HG03135 (cell line): ENCODE measurements around the gene SMIM13.

Source experiments
- ATAC-seq: cut with Tn5 transposase; IDR thresholded peaks from one replicate; pipeline ENCODE4 v1.9.1; 2021; ENCODE audit warnings: mild to moderate bottlenecking, moderate library complexity; ENCODE audit not compliant: unreplicated experiment

Gene SMIM13

DNA sequence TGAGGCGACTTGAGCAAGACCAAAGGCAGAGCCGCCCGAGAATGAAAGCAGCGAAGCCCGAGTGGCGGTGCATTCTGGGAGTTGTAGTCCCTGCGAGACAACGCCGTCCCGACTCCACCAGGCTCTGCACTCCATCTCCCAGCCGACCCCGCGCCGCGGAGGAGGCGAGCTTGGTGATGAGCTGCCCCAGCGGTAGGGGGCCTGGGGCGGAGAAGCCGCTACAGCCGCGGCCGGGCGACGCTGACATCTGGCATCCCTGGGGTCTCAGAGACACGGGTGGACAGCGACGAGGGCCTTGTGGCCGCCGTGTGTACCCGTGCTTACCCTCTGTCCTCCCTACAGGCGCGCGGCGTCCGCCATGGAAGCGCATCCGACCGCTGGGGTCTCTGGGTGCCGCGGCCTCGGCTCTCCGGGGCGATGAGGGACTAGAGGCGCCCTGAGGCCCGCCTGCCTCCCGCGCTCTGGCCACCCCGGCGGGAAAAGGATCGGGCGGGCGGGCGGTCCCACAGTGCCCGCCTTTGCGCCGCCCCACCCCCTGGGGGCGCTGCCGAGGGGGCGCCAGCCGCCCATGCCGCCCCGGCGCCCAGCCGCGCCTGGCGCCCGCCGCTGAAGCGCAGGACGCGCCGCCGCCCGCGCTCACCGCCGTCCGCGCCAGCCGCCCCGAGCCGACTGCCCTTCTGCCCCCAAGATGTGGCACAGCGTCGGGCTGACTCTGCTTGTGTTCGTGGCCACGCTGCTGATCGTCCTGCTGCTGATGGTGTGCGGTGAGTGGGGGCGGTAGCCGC is at the start of gene SMIM13:
Gene SMIM13, plus strand, starts transcription at position 209 of the 785 bp plus-strand sequence. Its CDS starts 480 bp downstream, at position 689.
- peak; percentile 90 for ATAC-seq

DNA sequence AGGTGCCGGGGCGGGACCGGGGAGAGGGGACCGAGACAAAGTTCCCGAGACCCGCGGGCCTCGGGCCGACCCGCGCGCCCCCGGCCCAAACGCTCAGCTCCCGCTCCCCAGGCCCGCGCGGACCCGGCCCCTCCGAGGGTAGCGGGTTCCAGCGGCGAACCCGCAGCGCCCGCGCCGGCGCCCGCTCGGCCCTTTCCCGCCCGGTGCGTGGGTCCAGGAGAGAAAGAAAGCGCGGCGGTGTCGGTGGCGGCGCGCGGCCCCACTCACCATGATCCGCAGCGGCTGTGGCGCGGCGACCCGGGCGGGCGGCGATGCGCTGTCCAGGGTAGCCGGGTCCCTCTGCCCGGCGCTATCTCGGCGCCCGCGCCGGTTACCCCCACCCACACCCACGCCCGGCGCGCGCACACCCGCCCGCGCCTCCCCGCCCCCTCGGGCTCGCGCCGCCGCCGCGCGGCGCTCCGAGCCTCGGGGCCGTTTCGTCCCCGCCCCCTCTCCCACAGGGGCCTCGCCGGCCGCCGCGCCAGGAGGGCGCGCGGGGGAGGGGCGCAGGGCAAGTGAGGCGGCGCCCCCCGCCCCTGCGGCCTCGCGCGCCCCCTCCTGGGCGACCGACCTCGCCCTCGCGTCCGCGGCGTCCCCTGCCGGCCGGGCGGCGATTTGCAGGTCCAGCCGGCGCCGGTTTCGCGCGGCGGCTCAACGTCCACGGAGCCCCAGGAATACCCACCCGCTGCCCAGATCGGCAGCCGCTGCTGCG is 49.5 kb upstream of the SMIM13 start, which contains the start of gene ELOVL2:
Gene ELOVL2, minus strand, starts transcription at position 345 of the 751 bp plus-strand sequence. Its CDS starts 75 bp downstream, at position 270.
- ATAC-seq: no peak

DNA sequence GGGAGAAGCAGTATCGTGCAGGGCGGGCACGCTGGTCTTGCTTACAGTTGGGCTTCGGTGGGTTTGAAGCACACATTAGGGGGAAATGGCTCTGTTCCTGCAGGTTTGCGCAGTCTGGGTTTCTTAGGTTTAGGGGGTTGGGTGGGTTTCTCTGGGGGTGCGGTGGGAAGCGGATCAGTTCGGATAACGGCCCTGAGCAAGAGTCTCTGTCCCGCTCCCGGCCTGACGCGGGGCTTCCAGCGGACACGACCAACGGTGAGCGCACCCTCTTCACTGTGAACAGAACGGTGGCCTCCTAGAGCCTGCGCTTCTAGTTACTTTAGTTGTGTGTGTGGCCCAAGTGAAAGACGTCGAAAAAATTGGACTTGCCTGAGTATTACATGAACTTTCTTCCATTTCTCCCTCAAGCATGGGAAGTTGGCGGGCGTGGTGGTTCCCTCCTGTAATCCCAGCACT is 48.9 kb upstream of the SMIM13 start:
- ATAC-seq: no peak

DNA sequence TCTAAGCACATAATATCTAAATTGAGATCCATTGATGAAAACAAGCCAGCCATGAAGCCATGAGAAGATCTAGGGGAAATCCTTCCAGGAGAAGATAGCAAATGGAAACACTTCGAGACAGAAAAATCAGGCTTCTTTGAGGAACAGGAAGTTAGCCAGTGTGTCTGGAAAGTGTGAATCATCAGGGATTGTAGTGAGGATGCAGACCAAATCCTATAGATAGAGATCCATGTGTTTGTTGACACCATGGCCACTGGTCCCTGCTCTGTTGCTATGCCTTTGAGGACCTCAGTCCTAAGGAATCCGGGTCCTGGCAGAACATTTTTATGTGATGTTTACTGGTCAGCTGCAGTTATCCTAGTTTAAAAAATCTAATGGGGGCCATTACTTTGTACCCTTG is 42.9 kb upstream of the SMIM13 start:
- no peak for ATAC-seq

DNA sequence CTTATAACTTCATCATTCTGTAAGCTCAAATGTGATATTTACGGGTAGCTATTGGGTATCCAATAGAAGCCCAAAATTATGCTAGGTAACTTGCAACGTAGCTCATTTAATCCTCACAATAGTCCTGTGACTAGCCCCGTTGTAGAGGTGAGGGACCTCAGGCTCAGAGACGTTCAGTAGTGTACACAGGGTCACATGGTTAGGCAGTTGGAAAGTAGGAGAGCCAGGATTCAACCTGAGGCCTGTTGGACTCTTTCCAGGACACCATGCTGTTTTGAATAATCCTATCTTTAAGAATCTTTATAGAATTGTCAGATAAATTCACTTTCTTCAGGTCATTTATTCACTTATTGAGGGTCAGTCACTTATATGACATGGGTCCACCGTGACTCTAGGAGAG is 40.3 kb upstream of the SMIM13 start:
- ATAC-seq: no peak

DNA sequence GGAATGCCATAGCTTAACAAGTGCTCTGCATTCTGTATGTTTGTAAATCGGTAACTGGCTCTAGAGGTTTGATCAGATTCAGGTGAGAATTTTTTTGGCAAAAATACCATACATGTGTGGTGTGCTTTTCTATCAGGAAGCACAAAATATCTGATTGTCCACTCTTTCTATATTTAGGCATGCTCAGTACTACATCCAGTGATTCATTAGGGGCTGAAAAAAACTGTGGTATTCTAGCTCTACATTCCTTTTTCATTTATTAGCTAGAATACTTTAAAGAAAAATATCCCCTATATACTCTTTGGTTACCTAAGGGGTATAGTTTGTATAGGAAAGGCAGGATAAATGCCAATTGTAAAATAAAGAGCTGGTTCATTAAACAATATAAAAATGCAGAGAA is 38.9 kb upstream of the SMIM13 start:
- no peak for ATAC-seq

DNA sequence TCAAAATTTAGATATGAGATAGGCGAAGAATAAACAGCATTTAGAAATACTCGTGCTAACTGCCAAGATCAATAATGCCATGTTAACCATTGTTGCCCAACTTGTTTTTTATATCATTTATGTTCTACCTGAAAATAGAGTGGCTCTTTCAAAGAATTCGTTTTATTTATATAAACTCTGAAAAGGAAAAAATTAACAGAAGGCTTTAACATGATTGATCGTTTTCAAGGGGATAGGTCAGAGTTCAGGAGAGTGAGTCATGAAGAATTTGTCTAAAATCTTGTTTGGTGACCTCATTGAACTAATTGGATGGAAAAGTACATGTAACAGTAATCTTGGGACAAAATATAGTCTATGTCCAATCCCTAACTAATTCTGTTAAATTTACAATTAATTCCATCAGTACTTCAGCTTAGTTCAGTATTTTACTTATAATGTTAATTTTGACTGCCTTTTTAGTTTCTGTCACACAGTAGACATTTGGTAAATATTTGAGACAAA is 38.5 kb upstream of the SMIM13 start:
- no peak for ATAC-seq

DNA sequence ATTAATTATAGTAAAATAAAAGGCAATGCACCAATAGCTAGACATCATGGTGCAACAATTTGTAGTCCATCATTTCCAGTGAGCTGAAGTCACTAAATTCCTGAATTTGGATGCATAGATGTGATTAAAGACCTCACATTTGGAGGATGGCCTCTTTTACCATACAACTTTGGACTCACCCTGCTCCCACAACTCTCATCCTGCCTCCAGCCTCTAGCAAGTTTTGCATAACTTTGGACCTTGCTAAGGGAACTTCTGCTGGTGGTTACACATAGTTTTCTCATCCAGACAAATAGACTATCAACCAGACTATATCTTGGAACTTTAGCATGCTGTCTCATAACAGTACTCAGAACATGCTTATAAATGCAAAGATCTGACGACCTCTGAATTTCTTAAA is 36.8 kb upstream of the SMIM13 start:
- no peak for ATAC-seq

DNA sequence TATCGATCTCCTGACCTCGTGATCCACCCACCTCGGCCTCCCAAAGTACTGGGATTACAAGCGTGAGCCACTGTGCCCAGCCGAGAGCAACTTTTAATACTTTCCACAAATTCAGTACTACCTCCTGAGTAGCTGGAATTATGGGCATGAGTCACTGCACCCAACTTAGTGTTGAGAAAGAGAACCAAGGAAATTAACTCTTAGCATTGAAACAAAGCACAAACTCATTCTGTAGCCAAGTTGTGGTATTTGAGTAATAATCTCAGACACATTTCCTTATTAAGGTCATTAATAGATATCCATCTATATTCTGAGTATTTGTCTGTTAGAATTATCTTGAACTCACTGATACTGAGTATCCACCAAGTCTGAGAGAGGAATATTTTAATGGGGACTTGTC is 35.2 kb upstream of the SMIM13 start:
- no peak for ATAC-seq

DNA sequence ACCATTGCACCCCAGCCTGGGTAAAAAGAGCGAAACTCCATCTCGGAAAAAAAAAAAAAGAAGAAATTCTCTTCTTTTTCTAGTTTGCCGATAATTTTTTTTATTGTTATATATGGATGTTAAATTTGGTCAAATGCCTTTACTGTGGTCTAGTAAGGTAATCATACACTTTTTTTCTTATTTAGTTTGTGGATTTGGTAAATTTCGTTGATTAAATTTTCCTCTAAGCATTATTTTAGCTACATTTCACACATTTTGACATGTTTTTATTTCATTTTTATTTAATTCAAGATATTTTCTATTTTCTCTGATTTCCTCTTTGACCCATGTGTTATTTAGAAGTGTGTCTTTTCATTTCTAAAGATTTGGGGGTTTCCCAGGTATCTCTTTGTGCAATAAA is 31.6 kb upstream of the SMIM13 start:
- no peak for ATAC-seq

DNA sequence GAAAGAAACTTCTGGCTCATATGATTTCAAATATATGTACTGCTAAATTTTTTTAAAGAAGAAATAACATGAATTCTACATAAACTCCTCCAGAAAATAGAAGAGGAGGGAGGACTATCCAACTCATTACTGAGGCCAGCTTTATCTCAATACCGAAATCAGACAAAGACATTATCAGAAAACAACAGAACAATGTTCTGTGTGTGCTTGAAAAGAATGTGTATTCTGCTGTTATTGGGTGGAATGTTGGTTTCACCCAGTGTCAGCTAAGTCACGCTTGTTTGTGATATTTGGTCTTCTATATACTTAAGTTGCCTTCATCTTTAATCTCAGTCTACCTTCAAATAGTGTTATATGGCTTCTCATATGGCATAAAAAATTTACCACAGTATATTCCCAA is 30.9 kb upstream of the SMIM13 start:
- no peak for ATAC-seq

DNA sequence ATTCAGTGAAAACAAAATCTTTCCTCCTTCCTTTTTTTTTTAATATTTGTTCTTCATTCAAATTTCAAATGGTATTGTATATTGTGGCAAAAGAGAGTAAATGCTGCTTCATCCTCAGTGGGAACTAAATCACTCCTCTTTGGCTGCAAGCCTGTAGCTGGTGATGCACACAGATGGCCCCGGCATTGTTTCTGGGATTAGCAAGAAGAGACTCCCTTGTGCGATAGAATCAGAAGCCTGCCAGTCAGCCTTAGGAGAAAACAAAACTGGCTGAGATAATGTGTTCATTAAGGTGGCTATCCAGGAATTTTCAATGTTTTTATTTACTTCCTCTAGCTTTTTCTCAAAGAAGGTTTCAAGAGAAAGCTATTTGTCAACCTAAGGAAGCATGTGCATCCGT is 28.8 kb upstream of the SMIM13 start:
- no peak for ATAC-seq

DNA sequence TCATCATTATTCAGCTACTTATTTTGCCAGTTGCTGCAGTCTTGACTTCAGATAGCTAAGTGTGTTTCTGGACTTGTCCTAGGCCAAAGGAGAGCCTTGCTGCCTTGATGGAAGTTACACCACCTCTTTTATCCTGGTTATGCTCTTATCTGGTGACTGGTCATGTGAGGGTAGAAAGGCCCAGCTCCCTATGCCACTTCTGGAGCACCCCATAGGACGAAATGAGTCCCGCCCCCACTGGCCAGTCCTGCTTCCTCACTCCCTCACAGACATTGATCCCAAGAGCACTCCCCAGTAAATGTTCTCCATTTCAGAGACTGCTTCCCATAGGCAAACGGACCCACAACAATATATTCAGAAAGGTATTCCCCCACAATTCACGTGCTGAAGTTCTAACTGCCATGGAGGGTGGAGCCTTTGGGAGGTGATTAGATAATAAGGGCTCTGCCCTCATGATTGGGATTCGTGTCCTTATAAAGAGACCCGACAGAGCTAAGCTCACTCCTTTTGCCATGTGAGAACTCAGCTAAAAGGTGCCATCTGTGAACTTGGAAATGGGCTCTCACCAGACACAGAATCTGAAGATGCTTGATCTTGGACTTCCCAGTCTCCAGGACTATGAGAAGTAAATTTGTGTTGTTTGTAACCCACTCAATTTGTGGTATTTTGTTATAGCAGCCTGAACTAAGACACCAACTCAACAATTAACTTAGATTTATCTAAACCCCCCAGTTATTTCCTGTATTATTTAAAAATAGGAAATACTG is 28.0 kb upstream of the SMIM13 start:
- ATAC-seq: no peak

DNA sequence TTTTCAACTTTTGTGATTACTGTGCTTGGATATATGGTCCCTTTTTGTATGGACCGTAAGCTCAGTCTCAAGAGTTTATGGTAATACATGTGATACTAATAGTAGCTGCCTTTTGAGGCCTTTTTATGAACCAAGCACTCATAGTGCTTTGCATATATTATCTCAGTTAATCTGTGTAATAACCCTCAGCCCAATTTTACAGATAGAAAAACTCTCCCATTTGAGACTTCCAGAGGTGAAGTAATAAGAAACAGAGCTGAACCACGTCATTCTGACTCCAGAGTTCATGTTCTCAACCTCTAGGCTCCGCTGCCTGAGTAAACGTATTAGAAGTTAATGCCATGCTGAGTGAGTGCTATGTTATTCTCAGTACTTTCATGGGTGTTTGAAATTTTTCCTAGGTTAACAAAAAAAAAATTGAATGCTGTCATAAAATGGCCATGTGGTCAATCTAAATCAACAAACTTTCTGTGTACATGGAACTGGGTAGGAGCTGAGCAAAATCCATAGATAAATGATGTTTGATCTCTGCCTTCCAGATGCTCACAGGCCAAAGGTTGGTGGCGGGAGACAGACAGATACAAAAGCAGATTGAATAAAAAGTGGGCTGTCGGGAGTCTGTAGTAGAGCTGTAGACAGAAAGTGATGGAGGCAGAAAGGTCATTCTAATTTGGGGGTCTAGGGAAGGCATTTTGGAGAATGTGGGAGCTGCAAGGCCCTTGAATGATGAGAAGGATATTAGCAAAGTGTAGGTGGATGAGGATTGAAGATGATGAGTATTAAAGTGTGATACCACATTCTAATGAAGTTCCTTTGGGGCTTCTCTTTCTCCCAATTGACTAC is 26.9 kb upstream of the SMIM13 start:
- ATAC-seq: no peak

DNA sequence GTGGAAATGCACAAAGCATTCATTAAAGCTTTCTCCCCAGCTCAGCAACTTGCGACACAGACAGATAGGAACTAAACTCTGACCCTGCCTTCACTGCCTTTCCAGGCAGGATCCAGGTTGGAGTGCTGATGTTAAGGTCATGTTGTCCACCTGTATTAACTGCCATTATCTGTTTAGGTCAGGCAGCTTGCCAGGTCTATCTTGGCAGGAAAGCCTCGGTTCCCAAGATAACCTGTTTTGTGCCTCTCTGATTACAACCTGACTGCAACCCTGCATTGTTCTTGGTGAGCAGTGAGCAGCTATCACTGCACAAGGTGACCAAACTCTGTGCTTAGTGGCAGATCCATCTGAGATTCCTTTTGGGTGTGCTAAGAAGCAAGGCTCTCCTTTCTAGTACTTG is 26.3 kb upstream of the SMIM13 start:
- ATAC-seq: no peak

DNA sequence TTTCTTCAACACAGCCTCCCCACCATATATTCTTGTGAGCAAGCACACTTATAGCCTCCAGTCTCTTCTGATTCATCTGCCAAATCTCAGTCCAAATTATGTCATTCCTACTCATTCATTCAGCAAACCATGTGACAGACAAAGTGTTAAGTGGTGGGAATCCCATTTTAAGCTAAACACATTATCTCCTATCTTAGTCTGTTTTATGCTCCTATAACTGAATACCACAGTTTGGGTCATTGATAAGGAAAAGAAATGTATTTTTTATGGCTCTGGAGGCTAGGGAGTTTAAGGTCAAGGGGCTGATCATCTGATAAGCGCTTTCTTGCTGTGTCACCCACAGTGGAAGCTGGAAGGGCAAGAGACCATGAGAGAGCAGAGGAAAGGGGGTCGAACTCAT is 23.9 kb upstream of the SMIM13 start:
- no peak for ATAC-seq

DNA sequence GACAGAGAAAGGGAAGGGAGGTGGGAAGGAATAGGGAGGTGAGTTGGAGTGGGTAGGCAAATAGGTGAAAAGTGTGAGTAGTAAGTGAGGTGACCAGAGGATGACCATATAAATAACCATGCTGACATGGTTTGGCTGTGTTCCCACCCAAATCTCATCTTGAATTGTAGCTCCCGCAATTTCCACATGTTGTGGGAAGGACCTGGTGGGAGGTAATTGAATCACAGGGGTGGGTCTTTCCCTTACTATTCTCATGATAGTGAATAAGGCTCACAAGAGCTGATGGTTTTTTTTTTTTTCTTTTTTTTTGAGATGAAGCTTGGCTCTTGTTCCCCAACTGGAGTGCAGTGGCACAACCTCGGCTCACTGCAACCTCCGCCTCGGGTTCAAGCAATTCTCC is 21.5 kb upstream of the SMIM13 start:
- ATAC-seq: no peak

DNA sequence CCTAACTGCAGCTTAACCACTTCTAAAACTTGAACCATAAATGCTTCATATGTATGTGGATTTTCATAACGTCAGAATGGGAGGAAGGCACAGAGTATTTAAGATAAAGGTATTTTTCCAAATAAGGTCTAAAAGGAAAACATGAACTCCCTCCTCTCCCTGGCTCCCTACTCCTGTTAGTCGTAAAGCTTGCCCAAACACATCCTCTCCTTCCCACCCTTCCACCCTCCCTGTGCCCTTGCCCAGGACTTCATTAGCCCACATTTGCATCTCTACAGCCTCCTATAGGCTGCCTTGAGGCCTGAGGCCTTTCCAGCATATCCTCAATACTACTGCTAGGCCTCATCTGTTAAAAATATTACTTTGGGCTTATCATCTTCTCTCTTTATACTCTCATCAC is 17.1 kb upstream of the SMIM13 start:
- ATAC-seq: no peak

DNA sequence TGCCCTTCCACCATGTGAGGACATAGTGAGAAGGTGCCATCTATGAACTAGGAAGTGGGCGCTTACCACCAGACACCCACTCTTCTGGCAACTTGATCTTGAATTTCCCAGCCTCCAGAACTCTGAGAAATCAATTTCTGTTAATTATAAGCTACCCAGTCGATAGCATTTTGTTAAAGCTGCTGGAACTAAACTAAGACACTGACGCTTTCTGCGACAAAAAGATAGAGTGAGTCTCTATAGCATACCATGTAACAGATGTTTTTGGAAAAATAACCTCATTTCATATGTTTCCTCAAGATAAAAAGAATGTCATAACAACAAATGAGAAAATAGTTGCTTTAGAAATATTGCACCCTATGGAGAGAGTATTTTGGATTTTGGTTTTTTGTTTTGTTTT is 15.4 kb upstream of the SMIM13 start:
- no peak for ATAC-seq

DNA sequence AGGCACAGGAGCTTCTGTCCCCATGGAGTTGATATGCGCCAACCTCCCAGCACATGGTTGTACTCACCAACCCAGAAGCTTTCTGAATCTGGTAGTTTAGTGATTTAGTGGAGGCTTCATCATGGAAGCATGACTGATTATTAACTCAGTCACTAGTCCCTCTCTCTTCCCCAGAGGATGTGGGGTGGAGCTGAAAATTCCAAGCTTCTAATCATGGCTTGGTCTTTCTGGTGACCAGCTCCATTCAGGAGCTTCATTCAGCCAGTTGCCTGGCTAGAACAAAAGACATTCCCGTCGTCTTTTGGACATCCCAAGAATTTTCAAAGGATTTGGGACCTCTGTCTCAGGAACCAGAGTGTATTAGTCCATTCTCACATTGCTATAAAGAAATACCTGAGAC is 13.3 kb upstream of the SMIM13 start:
- ATAC-seq: no peak
